D721Med (cell line): Measurements from ENCODE around the gene TRIM13.

Experiments
- DNase-seq: peaks from one replicate; pipeline ENCODE4 v3.0.0; 2011; ENCODE audit warnings: low spot score; ENCODE audit not compliant: insufficient read length
- FAIRE-seq: peaks from 2 replicates; lab custom pipeline; 2011; peaks lifted over from hg19 to GRCh38; lab: Jason Lieb, UNC
- TF ChIP-seq, protein P1 (sequence below): IDR thresholded peaks from 2 replicates; pipeline ENCODE4 v1.5.1; 2012; ENCODE audit warnings: mild to moderate bottlenecking, control low read depth; ENCODE audit not compliant: insufficient read depth; ENCODE audit errors: missing control alignments

TRIM13 gene

DNA sequence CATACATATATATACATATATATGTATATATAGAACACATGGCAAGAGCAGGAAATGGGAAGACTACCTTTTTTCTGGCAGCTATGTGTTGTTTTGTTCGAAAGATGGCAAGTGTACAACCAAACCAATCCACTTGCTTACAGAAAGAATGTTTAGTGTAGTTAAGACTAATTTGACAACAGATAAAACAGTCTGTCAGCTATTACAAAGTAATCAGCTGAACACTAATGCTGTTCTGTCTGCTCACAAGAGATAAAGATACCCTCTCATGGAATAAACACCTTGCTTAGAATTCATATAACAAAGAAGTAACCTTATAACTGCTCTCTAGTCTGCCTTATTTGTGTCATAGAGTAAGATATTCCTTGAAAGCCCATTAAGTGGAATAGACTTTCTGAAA, 17.5 kb downstream of the TRIM13 start:
- TF ChIP-seq, protein P1, sequence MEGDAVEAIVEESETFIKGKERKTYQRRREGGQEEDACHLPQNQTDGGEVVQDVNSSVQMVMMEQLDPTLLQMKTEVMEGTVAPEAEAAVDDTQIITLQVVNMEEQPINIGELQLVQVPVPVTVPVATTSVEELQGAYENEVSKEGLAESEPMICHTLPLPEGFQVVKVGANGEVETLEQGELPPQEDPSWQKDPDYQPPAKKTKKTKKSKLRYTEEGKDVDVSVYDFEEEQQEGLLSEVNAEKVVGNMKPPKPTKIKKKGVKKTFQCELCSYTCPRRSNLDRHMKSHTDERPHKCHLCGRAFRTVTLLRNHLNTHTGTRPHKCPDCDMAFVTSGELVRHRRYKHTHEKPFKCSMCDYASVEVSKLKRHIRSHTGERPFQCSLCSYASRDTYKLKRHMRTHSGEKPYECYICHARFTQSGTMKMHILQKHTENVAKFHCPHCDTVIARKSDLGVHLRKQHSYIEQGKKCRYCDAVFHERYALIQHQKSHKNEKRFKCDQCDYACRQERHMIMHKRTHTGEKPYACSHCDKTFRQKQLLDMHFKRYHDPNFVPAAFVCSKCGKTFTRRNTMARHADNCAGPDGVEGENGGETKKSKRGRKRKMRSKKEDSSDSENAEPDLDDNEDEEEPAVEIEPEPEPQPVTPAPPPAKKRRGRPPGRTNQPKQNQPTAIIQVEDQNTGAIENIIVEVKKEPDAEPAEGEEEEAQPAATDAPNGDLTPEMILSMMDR = no peak

DNA sequence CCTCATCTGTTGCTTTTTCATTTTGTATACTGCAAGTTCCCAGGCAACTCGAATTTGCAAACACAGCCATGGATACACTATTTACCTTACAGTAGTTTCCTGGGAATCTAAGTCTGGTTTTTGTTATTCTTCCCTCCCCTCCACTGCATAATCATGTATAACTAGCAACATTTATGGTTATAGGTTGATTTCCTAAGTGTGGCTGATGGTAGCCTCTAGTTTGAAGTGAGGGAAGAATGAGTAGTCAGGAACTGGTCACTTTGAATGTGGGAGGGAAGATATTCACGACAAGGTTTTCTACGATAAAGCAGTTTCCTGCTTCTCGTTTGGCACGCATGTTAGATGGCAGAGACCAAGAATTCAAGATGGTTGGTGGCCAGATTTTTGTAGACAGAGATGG, 18.4 kb downstream of the TRIM13 start, which contains the start of gene KCNRG:
KCNRG (plus strand) TSS at position 187 of the 400 bp plus-strand sequence; CDS start at position 237, 50 bp downstream.
- FAIRE-seq = peak; percentile 21
- no peak for DNase-seq

More for the DNA sequence above, 17.5 kb downstream of the TRIM13 start:
- DNase-seq = no peak
- FAIRE-seq = peak; percentile 70

DNA sequence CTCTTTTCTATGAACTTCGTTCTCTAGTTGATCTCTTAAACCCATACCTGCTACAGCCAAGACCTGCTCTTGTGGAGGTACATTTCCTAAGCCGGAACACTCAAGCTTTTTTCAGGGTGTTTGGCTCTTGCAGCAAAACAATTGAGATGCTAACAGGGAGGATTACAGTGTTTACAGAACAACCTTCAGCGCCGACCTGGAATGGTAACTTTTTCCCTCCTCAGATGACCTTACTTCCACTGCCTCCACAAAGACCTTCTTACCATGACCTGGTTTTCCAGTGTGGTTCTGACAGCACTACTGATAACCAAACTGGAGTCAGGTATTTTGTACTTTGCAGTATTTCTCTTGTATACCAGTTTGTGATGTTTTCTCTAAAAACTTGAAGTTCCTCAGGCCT, 18.9 kb downstream of the TRIM13 start:
- no peak for DNase-seq
- TF ChIP-seq, protein P1 = no peak
- no peak for FAIRE-seq

More for the DNA sequence above, 18.4 kb downstream of the TRIM13 start, which contains the start of gene KCNRG:
- TF ChIP-seq, protein P1 = no peak

DNA sequence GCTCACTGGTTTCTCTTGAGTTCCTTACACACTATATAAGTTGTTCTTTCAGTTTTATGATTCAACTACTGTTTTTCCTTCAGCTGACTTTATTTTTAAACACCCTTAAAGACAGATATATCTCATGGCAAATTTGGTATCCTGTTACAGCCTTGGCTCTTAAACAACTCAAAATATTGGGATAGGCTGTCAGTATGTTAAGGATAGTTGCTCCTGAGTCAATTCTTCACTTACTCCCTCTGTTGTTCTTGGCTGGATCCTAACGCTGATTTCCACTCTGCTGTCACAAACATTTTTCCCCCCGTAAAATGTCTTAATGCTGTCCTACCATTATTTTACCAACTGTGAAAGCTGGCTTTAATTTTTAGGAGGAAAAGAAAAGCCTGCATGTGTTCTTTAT, 19.6 kb downstream of the TRIM13 start:
- TF ChIP-seq, protein P1 = no peak
- FAIRE-seq = no peak
- no peak for DNase-seq

DNA sequence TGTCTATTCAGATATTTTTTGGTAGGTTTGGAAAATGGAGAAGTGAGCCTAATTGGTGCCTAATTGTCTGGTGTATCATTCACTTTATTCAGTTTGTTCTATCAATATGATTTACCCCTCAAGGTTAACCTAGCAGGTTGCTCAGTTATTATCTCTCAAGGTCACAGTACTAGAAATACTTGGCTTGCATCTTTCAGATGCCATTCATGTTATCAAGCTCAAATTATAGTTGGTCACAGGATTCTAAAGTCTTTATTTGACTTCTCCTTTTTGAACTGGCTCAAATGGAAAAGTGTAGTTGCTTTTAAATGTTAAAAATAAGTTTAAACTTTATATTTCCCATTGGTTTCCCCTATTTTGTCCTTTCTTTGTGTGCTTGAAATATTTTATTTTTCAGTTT, 21.0 kb downstream of the TRIM13 start:
- DNase-seq = no peak
- no peak for FAIRE-seq
- TF ChIP-seq, protein P1 = no peak

DNA sequence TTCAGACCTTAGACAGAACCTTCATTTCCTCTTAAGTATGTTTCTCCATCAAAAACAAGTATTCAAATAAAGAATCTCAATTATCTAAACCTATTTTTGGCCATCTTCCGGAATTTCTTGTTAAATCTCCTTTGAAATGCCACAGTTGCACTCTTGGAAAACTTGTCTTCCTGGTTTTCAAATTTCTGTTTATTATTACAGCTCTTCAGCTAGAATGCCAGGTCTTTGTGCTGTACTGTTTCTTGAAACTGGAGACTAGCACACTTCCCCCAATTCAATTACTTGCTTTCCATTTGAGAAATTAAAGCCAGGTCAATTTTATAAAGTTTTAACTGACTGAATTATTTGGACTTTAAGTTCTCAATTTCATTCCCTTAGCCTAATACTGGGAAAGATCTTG, 28.6 kb downstream of the TRIM13 start:
- TF ChIP-seq, protein P1 = no peak
- FAIRE-seq (no peak), DNase-seq (no peak)

DNA sequence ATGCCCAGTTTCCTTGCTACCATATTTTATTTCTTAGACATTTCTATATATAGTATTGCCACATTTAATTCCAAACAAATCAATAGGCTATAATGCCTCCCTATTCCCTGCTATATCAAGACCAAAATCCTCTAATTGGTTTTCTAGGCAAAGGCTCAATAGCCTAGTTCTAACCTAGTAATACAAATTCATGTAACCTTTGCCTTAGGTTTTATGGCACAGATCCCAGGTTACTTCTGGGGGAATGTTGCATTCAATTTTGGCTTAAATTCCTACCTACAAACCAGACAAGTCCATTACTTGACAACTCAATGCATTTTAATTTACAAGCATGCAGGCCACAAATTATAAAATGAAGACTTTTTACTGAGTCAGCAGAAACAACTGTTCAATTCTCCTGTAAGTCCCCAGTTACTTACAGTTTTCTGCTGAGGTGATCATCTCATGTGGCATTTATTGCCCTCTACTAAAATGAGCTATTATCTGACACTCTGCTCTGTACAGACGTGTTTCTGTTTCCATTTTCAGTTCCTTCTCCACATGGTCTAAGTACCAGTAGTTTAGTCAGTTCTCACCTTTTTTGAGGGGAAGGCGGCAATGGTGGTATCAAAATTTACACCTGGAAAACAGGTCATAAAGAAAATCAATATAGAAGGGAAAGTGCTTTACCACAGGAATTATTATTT, 30.1 kb downstream of the TRIM13 start:
- DNase-seq (no peak), FAIRE-seq (no peak)
- TF ChIP-seq, protein P1 = no peak
